Lower leg skin (tissue), 3 donors: ENCODE results near the gene ATG12.

Source experiments
- POLR2A ChIP-seq, 2 donors: fragments of 450-650 bp; IDR thresholded peaks; one replicate each; pipeline ENCODE4 v1.6.1; 2016 to 2017; ENCODE audit warnings: antibody characterized with exemption in 2 of 2, mild to moderate bottlenecking in 1 of 2, moderate library complexity in 1 of 2
- TF ChIP-seq, protein P1 (sequence below), 3 donors: fragments of 450-650 bp; IDR thresholded peaks; one replicate each; pipeline ENCODE4 v1.5.1; 2016; ENCODE audit warnings: antibody characterized with exemption in 3 of 3, mild to moderate bottlenecking in 3 of 3, moderate library complexity in 2 of 3

DNA sequence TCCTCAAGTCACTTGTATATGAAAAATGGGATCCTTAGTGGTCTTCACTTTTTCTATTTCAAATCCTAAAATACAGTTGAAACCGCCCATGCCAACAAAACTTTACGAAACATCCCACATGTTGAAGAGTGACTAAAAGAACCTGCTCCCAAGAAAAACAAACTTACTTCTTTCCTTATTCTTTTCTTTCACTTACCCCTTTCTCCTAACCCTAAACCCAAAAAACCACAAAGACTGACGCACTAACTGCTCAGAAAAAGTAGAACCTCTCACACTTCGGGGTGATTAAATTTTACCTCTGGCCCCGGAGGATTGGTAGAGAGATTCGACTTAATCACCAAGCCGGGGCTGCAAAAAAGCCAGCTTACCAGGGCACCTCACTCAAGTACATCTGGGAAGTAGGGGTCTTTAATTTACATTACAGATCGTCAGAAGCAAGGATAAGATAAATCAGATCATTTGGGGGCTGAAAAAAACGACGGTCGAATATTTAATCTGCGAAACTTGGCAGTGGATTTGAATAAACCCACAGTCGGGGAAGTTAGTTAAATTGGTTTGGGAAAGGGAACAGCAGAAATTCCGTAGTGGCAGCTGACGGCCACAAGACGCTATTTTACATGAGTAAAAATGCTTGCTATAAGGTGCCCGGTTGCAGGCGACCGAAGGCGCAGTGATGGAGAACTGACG, 26.2 kb downstream of the ATG12 start:
- no peak for TF ChIP-seq POLR2A (IDR thresholded peaks at IDR 0.05)
- TF ChIP-seq, protein P1, sequence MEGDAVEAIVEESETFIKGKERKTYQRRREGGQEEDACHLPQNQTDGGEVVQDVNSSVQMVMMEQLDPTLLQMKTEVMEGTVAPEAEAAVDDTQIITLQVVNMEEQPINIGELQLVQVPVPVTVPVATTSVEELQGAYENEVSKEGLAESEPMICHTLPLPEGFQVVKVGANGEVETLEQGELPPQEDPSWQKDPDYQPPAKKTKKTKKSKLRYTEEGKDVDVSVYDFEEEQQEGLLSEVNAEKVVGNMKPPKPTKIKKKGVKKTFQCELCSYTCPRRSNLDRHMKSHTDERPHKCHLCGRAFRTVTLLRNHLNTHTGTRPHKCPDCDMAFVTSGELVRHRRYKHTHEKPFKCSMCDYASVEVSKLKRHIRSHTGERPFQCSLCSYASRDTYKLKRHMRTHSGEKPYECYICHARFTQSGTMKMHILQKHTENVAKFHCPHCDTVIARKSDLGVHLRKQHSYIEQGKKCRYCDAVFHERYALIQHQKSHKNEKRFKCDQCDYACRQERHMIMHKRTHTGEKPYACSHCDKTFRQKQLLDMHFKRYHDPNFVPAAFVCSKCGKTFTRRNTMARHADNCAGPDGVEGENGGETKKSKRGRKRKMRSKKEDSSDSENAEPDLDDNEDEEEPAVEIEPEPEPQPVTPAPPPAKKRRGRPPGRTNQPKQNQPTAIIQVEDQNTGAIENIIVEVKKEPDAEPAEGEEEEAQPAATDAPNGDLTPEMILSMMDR (IDR thresholded peaks at IDR 0.05), result no peak
